Kasumi-1 (cell line): ENCODE results near the gene SAMHD1.
"Not testable (repeated sequence)": the region's sequence is repeated elsewhere in the genome, so short reads cannot be mapped to it uniquely, and the experiment has no call there.

Experiments
- DNase-seq, 2 experiments: peaks; one replicate each; lab custom pipeline; 2025; lab: John Stamatoyannopoulos, UW

SAMHD1 gene

GRCh38 chr20:36956016-36956415 lies 4.5 kb upstream of the SAMHD1 start:
- DNase-seq, result no peak

GRCh38 chr20:36951979-36952738 lies 651 bp upstream of the SAMHD1 start:
- no peak for DNase-seq

DNA sequence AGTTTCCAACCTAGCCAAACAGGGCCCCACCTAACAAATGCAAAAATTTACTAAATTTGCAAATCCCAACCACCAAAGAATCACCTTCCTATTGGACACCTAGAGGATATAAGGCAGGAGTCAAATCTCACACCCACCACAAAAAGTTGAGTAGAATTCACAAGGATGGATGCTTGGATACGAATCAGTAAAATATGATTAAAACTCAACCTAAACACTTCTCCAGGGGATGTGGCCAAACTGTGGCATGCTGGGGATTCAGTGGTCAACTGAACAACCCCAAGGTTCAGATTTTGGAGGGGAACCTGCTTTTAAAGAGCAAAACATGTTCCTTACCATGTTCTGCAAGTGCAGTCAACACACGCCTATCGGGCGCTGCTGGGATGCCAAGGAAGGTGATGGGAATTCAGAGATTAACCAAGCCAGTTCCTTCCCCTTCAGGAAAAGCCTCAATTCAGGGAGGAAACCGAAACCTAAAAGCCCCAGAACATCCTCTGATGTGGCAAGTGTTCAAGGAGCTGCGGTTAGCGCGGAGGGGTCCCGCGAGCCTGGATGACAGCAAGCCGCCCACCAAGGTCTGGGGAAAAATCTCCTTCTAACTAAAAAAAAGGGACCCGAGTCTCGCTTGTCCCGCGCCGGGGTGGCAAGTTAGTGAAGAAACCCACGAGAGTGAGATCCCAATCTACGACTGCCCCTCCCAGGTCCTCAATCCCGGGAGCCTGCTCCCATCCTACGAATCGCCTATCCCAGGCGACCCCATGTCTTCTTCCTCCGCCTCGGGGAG lies 902 bp downstream of the SAMHD1 start:
- peak; percentile 16 to 44 for DNase-seq

- DNase-seq, result no peak
These were observed 10.1 kb downstream of the SAMHD1 start for GRCh38 chr20:36941401-36941835.

- no peak for DNase-seq
These were observed 14.1 kb downstream of the SAMHD1 start for GRCh38 chr20:36937402-36937770.

- DNase-seq, result not testable (repeated sequence)
These were observed 14.6 kb downstream of the SAMHD1 start for GRCh38 chr20:36936761-36937401.

GRCh38 chr20:36936341-36936740 lies 15.2 kb downstream of the SAMHD1 start:
- DNase-seq, result no peak

GRCh38 chr20:36933571-36933970 lies 17.9 kb downstream of the SAMHD1 start:
- DNase-seq, result not testable (repeated sequence)

- DNase-seq, result no peak
These were observed 18.8 kb downstream of the SAMHD1 start for GRCh38 chr20:36932476-36933426.

- not testable (repeated sequence) for DNase-seq
These were observed 19.4 kb downstream of the SAMHD1 start for GRCh38 chr20:36932067-36932466.

GRCh38 chr20:36929691-36930090 lies 21.8 kb downstream of the SAMHD1 start:
- no peak for DNase-seq

DNA sequence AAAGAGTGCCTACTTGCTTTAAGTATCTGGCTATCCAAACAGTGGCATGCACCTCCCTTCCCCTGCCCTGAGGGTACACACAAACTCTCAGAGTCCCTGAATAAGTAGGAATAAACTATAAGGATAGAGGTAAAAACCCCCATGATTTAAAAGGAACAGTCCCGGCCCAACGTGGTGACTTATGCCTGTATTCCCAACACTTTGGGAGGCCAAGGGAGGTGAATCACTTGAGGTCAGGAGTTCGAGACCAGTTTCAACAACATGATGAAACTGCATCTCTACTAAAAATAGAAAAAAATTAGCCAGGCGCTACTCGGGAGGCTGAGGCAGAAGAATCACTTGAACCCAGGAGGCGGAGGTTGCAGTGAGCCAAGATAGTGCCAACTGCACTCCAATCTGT lies 22.2 kb downstream of the SAMHD1 start:
- DNase-seq, result no peak

DNA sequence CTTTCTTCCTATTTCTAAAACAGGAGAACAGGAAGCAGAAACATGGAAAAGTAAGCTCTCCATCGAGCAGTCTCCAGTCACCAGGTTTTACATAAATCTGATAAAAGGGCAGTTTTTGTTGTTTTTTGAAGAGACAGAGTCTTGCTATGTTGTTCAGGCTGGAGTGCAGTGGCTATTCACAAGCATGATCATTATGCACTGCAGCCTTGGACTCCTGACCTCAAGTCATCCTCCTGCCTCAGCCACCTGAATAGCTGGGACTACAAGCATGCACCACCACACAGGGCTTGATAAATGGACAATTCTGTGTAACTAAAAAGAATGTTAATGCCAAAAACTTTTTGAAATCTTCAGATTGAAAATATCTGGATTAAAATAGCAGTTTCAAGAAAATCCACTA lies 23.8 kb downstream of the SAMHD1 start:
- no peak for DNase-seq

DNA sequence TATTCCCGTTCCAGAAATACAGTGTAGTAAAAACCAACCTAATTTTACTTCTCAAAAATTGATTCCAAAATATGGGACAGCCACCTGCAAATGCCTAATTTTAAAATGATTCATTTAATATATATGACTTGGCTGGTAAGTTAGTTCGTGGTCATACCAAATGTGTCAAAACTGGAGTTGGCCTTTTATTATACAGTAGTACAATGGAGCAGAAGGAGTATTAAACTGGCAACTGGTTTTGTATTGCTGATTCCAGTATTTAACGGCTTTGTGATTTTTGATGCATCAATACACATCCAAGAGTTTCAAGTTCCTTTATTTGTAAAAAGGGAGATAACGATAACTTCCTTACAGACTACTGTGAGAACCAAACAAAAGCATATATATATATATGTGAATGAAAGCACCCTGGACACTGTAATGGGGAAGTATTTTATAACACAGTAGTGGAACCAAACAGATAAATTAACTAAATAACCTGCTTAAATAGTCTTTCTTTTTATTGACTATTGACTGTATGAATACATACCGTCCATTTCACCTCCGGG lies 24.8 kb downstream of the SAMHD1 start:
- DNase-seq, result no peak

DNA sequence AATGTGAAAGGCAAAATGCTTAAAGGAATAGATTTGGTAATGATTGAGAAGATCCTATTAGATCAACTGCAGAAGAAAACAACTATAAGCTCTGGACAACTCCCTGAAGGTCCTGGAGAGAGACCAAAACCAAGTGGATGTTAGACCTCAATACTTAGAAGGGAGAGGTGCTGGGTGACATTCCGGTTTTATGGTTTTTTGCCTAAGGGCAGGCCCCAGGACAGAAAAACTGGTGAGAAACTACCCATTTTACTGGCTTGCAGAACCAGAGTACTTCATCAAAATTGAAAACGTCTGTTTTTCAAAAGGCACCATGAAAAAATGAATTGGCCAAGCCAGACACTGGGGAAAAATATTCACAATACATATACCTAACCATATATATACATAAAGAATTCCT lies 26.3 kb downstream of the SAMHD1 start:
- no peak for DNase-seq

GRCh38 chr20:36924167-36925045 lies 27.1 kb downstream of the SAMHD1 start:
- no peak for DNase-seq

- DNase-seq, result no peak
These were observed 31.2 kb downstream of the SAMHD1 start for GRCh38 chr20:36920334-36920730.

GRCh38 chr20:36919715-36920333 lies 31.7 kb downstream of the SAMHD1 start:
- peak; percentile 57 to 81 for DNase-seq

- DNase-seq, result no peak
These were observed 33.6 kb downstream of the SAMHD1 start for GRCh38 chr20:36917943-36918342.

GRCh38 chr20:36917240-36917639 lies 34.3 kb downstream of the SAMHD1 start:
- no peak for DNase-seq
